ENCODE data around the gene MITF. TPM values are rescaled to one million over a fixed set of nuclear protein-coding genes. Genes with fewer than 3 reads are reported as not detected.

MITF gene
- total RNA-seq, 1 experiment from 2014 or later: 4.3 TPM

GRCh38 chr3:69866988-69867720, 127.9 kb downstream of the MITF start:
- ChIA-PET POLR2A (no interaction called here), CTCF (no interaction called here)
- Mint-ChIP-seq H3K27ac (ENCODE audit: unreplicated experiment) (no peak overlapping the region), H3K4me3 (ENCODE audit: unreplicated experiment) (no peak overlapping the region), H3K4me1 (ENCODE audit: low read depth, unreplicated experiment) (peaks cover 5% of the 10 kb centered on the region), H3K27me3 (ENCODE audit: insufficient read depth, unreplicated experiment) (no peaks in the 10 kb centered on the region), H3K36me3 (ENCODE audit: insufficient read depth, unreplicated experiment) (no peaks in the 10 kb centered on the region), H3K9me3 (ENCODE audit: unreplicated experiment) (no peaks in the 10 kb centered on the region)
- DNase-seq: no peak
- H3K27me3 ChIP-seq (replicated peaks; ENCODE audit: control insufficient read depth, insufficient read depth, low read length): no peaks in the 10 kb centered on the region
- BruUV-seq (replicated peaks): no TSS peak
- H3K4me3 ChIP-seq (ENCODE audit: low read depth, low read length): no peak overlapping the region
- intact Hi-C loops (cut with micrococcal nuclease; ENCODE audit: unreplicated experiment): no loop called here
- no peaks in the 10 kb centered on the region for H3K9me3 ChIP-seq
- 0 out of 2 replicates have a peak, but pooled peaks cover 10% of the 10 kb centered on the region for H3K4me1 ChIP-seq
- H3K36me3 ChIP-seq (ENCODE audit: control insufficient read depth, insufficient read depth, low read length): no peaks in the 10 kb centered on the region
- no peak for TF ChIP-seq CTCF (IDR thresholded peaks at IDR 0.05; ENCODE audit: insufficient read depth in 1 of 2, low read depth in 1 of 2, low read length in 1 of 2, severe bottlenecking in 1 of 2, unreplicated experiment in 1 of 2)

- no peak overlapping the region for H3K4me3 ChIP-seq (ENCODE audit: low read depth, low read length)
- H3K27ac Mint-ChIP-seq (ENCODE audit: unreplicated experiment): no peak overlapping the region
- no peaks in the 10 kb centered on the region for H3K27me3 Mint-ChIP-seq (ENCODE audit: insufficient read depth, unreplicated experiment)
- H3K27me3 ChIP-seq (replicated peaks; ENCODE audit: control insufficient read depth, insufficient read depth, low read length): no peaks in the 10 kb centered on the region
- H3K9me3 ChIP-seq: no peaks in the 10 kb centered on the region
- ChIA-PET CTCF (no interaction called here), POLR2A (no interaction called here)
- H3K36me3 Mint-ChIP-seq (ENCODE audit: insufficient read depth, unreplicated experiment): no peaks in the 10 kb centered on the region
- H3K4me3 Mint-ChIP-seq (ENCODE audit: unreplicated experiment): no peak overlapping the region
- H3K36me3 ChIP-seq (ENCODE audit: control insufficient read depth, insufficient read depth, low read length): no peaks in the 10 kb centered on the region
- no peaks in the 10 kb centered on the region for H3K9me3 Mint-ChIP-seq (ENCODE audit: unreplicated experiment)
- TF ChIP-seq CTCF (IDR thresholded peaks at IDR 0.05; ENCODE audit: insufficient read depth in 1 of 2, low read depth in 1 of 2, low read length in 1 of 2, severe bottlenecking in 1 of 2, unreplicated experiment in 1 of 2): no peak
- no peak for DNase-seq
- 0 out of 2 replicates have a peak, but pooled peaks cover 10% of the 10 kb centered on the region for H3K4me1 ChIP-seq
- intact Hi-C loops (cut with micrococcal nuclease; ENCODE audit: unreplicated experiment): no loop called here
- H3K4me1 Mint-ChIP-seq (ENCODE audit: low read depth, unreplicated experiment): peaks cover 5% of the 10 kb centered on the region
- BruUV-seq (replicated peaks): no TSS peak
Observed at GRCh38 chr3:69867941-69868505, 128.8 kb downstream of the MITF start.

GRCh38 chr3:69868841-69869420, 129.7 kb downstream of the MITF start:
- H3K27me3 Mint-ChIP-seq (ENCODE audit: insufficient read depth, unreplicated experiment): no peaks in the 10 kb centered on the region
- H3K36me3 Mint-ChIP-seq (ENCODE audit: insufficient read depth, unreplicated experiment): no peaks in the 10 kb centered on the region
- no peak overlapping the region for H3K4me3 ChIP-seq (ENCODE audit: low read depth, low read length)
- no peak overlapping the region for H3K4me3 Mint-ChIP-seq (ENCODE audit: unreplicated experiment)
- H3K4me1 Mint-ChIP-seq (ENCODE audit: low read depth, unreplicated experiment): peaks cover 5% of the 10 kb centered on the region
- intact Hi-C loops (cut with micrococcal nuclease; ENCODE audit: unreplicated experiment): no loop called here
- H3K27me3 ChIP-seq (replicated peaks; ENCODE audit: control insufficient read depth, insufficient read depth, low read length): no peaks in the 10 kb centered on the region
- no peaks in the 10 kb centered on the region for H3K36me3 ChIP-seq (ENCODE audit: control insufficient read depth, insufficient read depth, low read length)
- H3K4me1 ChIP-seq: 0 out of 2 replicates have a peak, but pooled peaks cover 10% of the 10 kb centered on the region
- no peak overlapping the region for H3K27ac Mint-ChIP-seq (ENCODE audit: unreplicated experiment)
- ChIA-PET POLR2A (no interaction called here), CTCF (no interaction called here)
- DNase-seq: no peak
- H3K9me3 Mint-ChIP-seq (ENCODE audit: unreplicated experiment): no peaks in the 10 kb centered on the region
- no peak for TF ChIP-seq CTCF (IDR thresholded peaks at IDR 0.05; ENCODE audit: insufficient read depth in 1 of 2, low read depth in 1 of 2, low read length in 1 of 2, severe bottlenecking in 1 of 2, unreplicated experiment in 1 of 2)
- H3K9me3 ChIP-seq: no peaks in the 10 kb centered on the region
- no TSS peak for BruUV-seq (replicated peaks)

Measured in Caco-2 (cell line).